ENCODE measurements around the gene MYO10.
A peak's percentile ranks its signal among the peaks of the same experiment; 100 is the strongest.

MYO10 gene

GRCh38 chr5:16709691-16710433 is 226.2 kb downstream of the MYO10 start:
- no peak for DNase-seq (ENCODE audit: low read depth)

- no peak for DNase-seq (ENCODE audit: low read depth)
These were observed 228.3 kb downstream of the MYO10 start for GRCh38 chr5:16707869-16708192.

GRCh38 chr5:16707168-16707868 is 228.8 kb downstream of the MYO10 start:
- no peak for DNase-seq (ENCODE audit: low read depth)

- DNase-seq (ENCODE audit: low read depth): no peak
These were observed 231.1 kb downstream of the MYO10 start for GRCh38 chr5:16704945-16705344.

GRCh38 chr5:16702964-16703363 is 233.1 kb downstream of the MYO10 start:
- DNase-seq (ENCODE audit: low read depth): no peak

GRCh38 chr5:16701134-16702099 is 234.7 kb downstream of the MYO10 start:
- no peak for DNase-seq (ENCODE audit: low read depth)

- DNase-seq (ENCODE audit: low read depth): no peak
These were observed 236.0 kb downstream of the MYO10 start for GRCh38 chr5:16700081-16700480.

GRCh38 chr5:16695779-16696178 is 240.3 kb downstream of the MYO10 start:
- DNase-seq (ENCODE audit: low read depth): no peak

GRCh38 chr5:16693879-16694278 is 242.2 kb downstream of the MYO10 start:
- no peak for DNase-seq (ENCODE audit: low read depth)

- no peak for DNase-seq (ENCODE audit: low read depth)
These were observed 244.4 kb downstream of the MYO10 start for GRCh38 chr5:16691731-16692130.

- no peak for DNase-seq (ENCODE audit: low read depth)
These were observed 245.7 kb downstream of the MYO10 start for GRCh38 chr5:16690243-16690852.

- DNase-seq (ENCODE audit: low read depth): no peak
These were observed 248.2 kb downstream of the MYO10 start for GRCh38 chr5:16687898-16688297.

- DNase-seq (ENCODE audit: low read depth): no peak
These were observed 251.0 kb downstream of the MYO10 start for GRCh38 chr5:16685069-16685468.

- DNase-seq (ENCODE audit: low read depth): no peak
These were observed 254.2 kb downstream of the MYO10 start for GRCh38 chr5:16681876-16682275.

- no peak for DNase-seq (ENCODE audit: low read depth)
These were observed 256.2 kb downstream of the MYO10 start for GRCh38 chr5:16679863-16680262.

- DNase-seq (ENCODE audit: low read depth): no peak
These were observed 256.9 kb downstream of the MYO10 start for GRCh38 chr5:16679190-16679589.

GRCh38 chr5:16675806-16676205 is 260.3 kb downstream of the MYO10 start:
- no peak for DNase-seq (ENCODE audit: low read depth)

- no peak for DNase-seq (ENCODE audit: low read depth)
These were observed 261.3 kb downstream of the MYO10 start for GRCh38 chr5:16674750-16675149.

- DNase-seq (ENCODE audit: low read depth): no peak
These were observed 262.6 kb downstream of the MYO10 start for GRCh38 chr5:16673241-16674201.

GRCh38 chr5:16671208-16671607 is 264.9 kb downstream of the MYO10 start:
- no peak for DNase-seq (ENCODE audit: low read depth)

GRCh38 chr5:16669776-16670175 is 266.3 kb downstream of the MYO10 start:
- DNase-seq (ENCODE audit: low read depth): peak; percentile 18
